ENCODE results near the gene TLCD4. TPM values are rescaled to one million over a fixed set of nuclear protein-coding genes. Genes with fewer than 3 reads are reported as not detected.

Gene TLCD4
- total and polyA plus RNA-seq, 2 of the 8 experiments (the other 6 are each of a cell fraction or from before 2014, with no cell fraction given) = 0.79 to 4.2 TPM

- TF ChIP-seq HDAC6 (IDR thresholded peaks at IDR 0.05; ENCODE audit: low read depth, low read length) (no peak), ATF2 (IDR thresholded peaks at IDR 0.05; ENCODE audit: low read length) (no peak), TAF1 (IDR thresholded peaks at IDR 0.05; ENCODE audit: low read depth, low read length) (no peak), EGR1 (IDR thresholded peaks at IDR 0.05; ENCODE audit: borderline replicate concordance, low read depth, low read length) (no peak), BRCA1 (IDR thresholded peaks at IDR 0.05; ENCODE audit: low read depth, low read length) (no peak)
These were observed 43.7 kb upstream of the TLCD4 start (continued) for GRCh38 chr1:95073446-95073845.

Data from H1 (cell line).